ENCODE data around the gene ARHGAP9.

Gene ARHGAP9

DNA sequence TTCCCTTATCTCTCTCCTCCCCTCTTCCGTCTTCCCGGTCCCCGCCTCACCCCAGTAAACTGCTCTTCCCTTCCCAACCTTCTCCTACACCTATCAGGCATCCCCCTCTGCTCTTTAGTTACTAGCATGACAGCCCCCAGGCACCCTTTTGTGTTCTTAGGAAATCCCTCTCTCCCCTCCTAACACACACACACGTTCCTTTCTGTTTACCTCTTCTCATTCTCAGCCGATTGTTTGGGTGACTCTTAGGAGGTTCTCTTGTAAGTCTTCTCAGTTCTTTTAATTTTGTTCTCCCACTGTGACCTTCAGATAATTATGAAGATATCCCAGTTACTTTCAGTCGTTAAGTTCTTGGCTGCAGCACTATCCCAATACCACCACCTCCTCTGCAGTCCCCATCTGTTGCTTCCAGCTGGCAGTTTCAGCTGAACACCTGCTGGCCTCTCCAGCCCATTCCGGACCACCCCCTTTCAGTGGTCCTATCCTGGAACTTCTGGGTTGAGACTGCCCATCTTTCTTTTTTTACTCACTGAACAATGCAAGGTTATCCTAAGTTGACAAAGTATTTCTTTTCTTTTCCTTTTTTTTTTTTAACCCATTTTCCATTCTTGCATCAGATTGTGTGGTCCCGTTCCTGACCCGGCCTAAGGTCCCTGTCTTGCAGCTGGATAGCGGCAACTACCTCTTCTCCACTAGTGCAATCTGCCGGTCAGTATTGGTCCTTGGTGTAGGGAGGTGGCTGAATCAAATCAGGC is 8.9 kb upstream of the ARHGAP9 start (continued):
- TF ChIP-seq, protein P1, sequence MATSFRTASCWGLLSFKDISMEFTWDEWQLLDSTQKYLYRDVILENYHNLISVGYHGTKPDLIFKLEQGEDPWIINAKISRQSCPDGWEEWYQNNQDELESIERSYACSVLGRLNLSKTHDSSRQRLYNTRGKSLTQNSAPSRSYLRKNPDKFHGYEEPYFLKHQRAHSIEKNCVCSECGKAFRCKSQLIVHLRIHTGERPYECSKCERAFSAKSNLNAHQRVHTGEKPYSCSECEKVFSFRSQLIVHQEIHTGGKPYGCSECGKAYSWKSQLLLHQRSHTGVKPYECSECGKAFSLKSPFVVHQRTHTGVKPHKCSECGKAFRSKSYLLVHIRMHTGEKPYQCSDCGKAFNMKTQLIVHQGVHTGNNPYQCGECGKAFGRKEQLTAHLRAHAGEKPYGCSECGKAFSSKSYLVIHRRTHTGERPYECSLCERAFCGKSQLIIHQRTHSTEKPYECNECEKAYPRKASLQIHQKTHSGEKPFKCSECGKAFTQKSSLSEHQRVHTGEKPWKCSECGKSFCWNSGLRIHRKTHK (tag by site-specific recombination; IDR thresholded peaks at IDR 0.05), result no peak
- peak; percentile 20; the same call in 1 of the 2 replicates for TF ChIP-seq KLF9 (tag by site-specific recombination; IDR thresholded peaks at IDR 0.05; ENCODE audit: low read depth)
- TF ChIP-seq ZNF354C (tag by site-specific recombination; IDR thresholded peaks at IDR 0.05; ENCODE audit: borderline replicate concordance, low read depth), result no peak; the same call in 1 of the 2 replicates
- TF ChIP-seq ZNF223 (tag by site-specific recombination; IDR thresholded peaks at IDR 0.05), result 0 out of 2 replicates have a peak, but pooled peaks have one; percentile 20
- peak; percentile 94 for TF ChIP-seq SCRT2 (tag by site-specific recombination; IDR thresholded peaks at IDR 0.05)
- TF ChIP-seq SCRT1 (tag by site-specific recombination; IDR thresholded peaks at IDR 0.05; ENCODE audit: borderline replicate concordance), result peak; percentile 83; the same call in 1 of the 2 replicates
- TF ChIP-seq, protein P2, sequence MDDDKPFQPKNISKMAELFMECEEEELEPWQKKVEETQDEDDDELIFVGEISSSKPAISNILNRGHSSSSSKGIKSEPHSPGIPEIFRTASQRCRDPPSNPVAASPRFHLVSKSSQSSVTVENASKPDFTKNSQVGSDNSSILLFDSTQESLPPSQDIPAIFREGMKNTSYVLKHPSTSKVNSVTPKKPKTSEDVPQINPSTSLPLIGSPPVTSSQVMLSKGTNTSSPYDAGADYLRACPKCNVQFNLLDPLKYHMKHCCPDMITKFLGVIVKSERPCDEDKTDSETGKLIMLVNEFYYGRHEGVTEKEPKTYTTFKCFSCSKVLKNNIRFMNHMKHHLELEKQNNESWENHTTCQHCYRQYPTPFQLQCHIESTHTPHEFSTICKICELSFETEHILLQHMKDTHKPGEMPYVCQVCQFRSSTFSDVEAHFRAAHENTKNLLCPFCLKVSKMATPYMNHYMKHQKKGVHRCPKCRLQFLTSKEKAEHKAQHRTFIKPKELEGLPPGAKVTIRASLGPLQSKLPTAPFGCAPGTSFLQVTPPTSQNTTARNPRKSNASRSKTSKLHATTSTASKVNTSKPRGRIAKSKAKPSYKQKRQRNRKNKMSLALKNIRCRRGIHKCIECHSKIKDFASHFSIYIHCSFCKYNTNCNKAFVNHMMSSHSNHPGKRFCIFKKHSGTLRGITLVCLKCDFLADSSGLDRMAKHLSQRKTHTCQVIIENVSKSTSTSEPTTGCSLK (tag by site-specific recombination; IDR thresholded peaks at IDR 0.05), result 0 out of 2 replicates have a peak, but pooled peaks have one; percentile 24
- TF ChIP-seq KLF16 (tag by site-specific recombination; IDR thresholded peaks at IDR 0.05), result 0 out of 2 replicates have a peak, but pooled peaks have one; percentile 16
- TF ChIP-seq ZNF366 (tag by site-specific recombination; conservative IDR thresholded peaks at IDR 0.05), result peak; percentile 54
- no peak for TF ChIP-seq GFI1B (tag by site-specific recombination; IDR thresholded peaks at IDR 0.05)
- no peak for TF ChIP-seq YY2 (tag by site-specific recombination; IDR thresholded peaks at IDR 0.05)

DNA sequence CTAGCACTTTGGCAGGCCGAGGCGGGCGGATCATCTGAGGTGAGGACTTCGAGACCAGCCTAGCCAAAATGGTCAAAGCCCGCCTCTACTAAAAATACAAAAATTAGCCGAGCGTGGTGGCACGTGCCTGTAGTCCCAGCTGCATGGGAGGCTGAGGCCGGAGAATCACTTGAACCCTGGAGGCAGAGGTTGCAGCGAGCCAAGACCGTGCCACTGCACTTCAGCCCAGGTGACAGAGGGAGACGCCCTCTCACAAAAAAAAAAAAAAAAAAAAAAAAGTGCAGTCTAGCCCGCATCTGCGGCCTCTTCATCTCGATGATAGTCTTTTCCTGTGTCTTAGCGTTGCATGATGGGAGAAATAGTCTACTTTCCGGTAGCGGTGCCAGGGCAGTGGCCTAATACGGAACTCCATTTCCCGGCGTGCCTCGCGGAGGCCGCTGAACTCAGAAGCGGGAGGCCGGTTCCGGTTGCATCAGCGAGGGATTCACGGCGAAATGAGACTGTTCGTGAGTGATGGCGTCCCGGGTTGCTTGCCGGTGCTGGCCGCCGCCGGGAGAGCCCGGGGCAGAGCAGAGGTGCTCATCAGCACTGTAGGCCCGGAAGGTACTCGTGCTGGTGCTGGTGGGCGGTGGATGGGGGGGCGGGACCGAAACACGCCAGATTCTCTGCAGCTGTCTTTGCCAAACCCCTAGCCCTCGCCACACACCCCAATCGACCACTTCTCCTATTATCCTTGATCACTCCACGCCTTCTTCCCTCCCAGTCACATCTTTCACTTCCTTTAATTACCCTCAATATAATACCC is 8.1 kb upstream of the ARHGAP9 start, which contains the start of gene MARS1:
Gene MARS1 (plus strand): TSS at position 472 of the 805 bp plus-strand sequence. CDS start 23 bp downstream, at position 495.
- H3K36me3 ChIP-seq (ENCODE audit: control insufficient read depth in 2 of 2, insufficient read depth in 1 of 2, low read length in 2 of 2), result peaks cover 23 to 37% of the 10 kb centered on the region in 2 experiments
- POLR2A ChIA-PET, result interaction anchor here (0.6 to 1.9 kb wide), 2 partner anchors 9 to 17 kb away, joined by 3 to 8 read pairs; no protein-coding TSS in a partner anchor
- no peaks in the 10 kb centered on the region for H3K9me3 ChIP-seq (ENCODE audit: control insufficient read depth, insufficient read depth, low read depth, low read length)
- H3K27ac ChIP-seq (ENCODE audit: extremely low read depth, low read depth, low read length), result peak within 1 kb of the TSS; percentile 87
- H3K4me1 ChIP-seq (ENCODE audit: control insufficient read depth, insufficient read depth, low read length), result no peaks in the 10 kb centered on the region
- CTCF ChIA-PET, result interaction anchor here (0.5 to 1.2 kb wide), 3 partner anchors 9 to 30 kb away, joined by 3 to 10 read pairs (median 4); no protein-coding TSS in a partner anchor
- H3K4me3 ChIP-seq (ENCODE audit: low read depth, low read length), result peak within 1 kb of the TSS; percentile 91
- TF ChIP-seq, protein P3, sequence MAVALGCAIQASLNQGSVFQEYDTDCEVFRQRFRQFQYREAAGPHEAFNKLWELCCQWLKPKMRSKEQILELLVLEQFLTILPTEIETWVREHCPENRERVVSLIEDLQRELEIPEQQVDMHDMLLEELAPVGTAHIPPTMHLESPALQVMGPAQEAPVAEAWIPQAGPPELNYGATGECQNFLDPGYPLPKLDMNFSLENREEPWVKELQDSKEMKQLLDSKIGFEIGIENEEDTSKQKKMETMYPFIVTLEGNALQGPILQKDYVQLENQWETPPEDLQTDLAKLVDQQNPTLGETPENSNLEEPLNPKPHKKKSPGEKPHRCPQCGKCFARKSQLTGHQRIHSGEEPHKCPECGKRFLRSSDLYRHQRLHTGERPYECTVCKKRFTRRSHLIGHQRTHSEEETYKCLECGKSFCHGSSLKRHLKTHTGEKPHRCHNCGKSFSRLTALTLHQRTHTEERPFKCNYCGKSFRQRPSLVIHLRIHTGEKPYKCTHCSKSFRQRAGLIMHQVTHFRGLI (tag by site-specific recombination; IDR thresholded peaks at IDR 0.05), result no peak
- TF ChIP-seq ZNF658 (tag by site-specific recombination; IDR thresholded peaks at IDR 0.05) (no peak), ZNF394 (tag by site-specific recombination; IDR thresholded peaks at IDR 0.05; ENCODE audit: borderline replicate concordance) (peak; percentile 20), ZFHX2 (tag by site-specific recombination; conservative IDR thresholded peaks at IDR 0.05) (peak; percentile 10; the same call in 1 of the 2 replicates), ZNF302 (tag by site-specific recombination; IDR thresholded peaks at IDR 0.05; ENCODE audit: low read depth) (no peak), ZSCAN30 (tag by site-specific recombination; IDR thresholded peaks at IDR 0.05) (0 out of 2 replicates have a peak, but pooled peaks have one; percentile 27), KLF16 (tag by site-specific recombination; IDR thresholded peaks at IDR 0.05) (peak; percentile 28; the same call in 1 of the 2 replicates), ZNF292 (tag by site-specific recombination; IDR thresholded peaks at IDR 0.05; ENCODE audit: borderline replicate concordance, low read depth) (no peak), ZNF777 (tag by site-specific recombination; IDR thresholded peaks at IDR 0.05; ENCODE audit: borderline replicate concordance) (no peak), KLF8 (tag by site-specific recombination; IDR thresholded peaks at IDR 0.05) (peak; percentile 67), ZFP3 (tag by site-specific recombination; IDR thresholded peaks at IDR 0.05; ENCODE audit: low read depth) (no peak), ZNF174 (tag by site-specific recombination; IDR thresholded peaks at IDR 0.05) (no peak), ZNF37A (tag by site-specific recombination; IDR thresholded peaks at IDR 0.05) (no peak), ZNF560 (tag by site-specific recombination; IDR thresholded peaks at IDR 0.05; ENCODE audit: borderline replicate concordance) (no peak), GFI1B (tag by site-specific recombination; IDR thresholded peaks at IDR 0.05) (no peak)
- TF ChIP-seq, protein P4, sequence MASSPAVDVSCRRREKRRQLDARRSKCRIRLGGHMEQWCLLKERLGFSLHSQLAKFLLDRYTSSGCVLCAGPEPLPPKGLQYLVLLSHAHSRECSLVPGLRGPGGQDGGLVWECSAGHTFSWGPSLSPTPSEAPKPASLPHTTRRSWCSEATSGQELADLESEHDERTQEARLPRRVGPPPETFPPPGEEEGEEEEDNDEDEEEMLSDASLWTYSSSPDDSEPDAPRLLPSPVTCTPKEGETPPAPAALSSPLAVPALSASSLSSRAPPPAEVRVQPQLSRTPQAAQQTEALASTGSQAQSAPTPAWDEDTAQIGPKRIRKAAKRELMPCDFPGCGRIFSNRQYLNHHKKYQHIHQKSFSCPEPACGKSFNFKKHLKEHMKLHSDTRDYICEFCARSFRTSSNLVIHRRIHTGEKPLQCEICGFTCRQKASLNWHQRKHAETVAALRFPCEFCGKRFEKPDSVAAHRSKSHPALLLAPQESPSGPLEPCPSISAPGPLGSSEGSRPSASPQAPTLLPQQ (tag by site-specific recombination; IDR thresholded peaks at IDR 0.05), result peak; percentile 42; the same call in 1 of the 2 replicates
- TF ChIP-seq, protein P5, sequence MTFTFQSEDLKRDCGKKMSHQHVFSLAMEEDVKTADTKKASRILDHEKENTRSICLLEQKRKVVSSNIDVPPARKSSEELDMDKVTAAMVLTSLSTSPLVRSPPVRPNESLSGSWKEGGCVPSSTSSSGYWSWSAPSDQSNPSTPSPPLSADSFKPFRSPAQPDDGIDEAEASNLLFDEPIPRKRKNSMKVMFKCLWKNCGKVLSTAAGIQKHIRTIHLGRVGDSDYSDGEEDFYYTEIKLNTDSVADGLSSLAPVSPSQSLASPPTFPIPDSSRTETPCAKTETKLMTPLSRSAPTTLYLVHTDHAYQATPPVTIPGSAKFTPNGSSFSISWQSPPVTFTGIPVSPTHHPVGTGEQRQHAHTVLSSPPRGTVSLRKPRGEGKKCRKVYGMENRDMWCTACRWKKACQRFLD (tag by site-specific recombination; IDR thresholded peaks at IDR 0.05), result peak; percentile 80; the same call in 1 of the 2 replicates

Data from HEK293 (cell line).